ENCODE results near the gene OGDH.

The OGDH gene

GRCh38 chr7:44618753-44619152, 12.3 kb downstream of the OGDH start:
- DNase-seq (ENCODE audit: low spot score): no peak

- DNase-seq (ENCODE audit: low spot score): no peak
These were observed 14.8 kb downstream of the OGDH start for GRCh38 chr7:44621034-44621749.

GRCh38 chr7:44621750-44622103, 15.3 kb downstream of the OGDH start:
- DNase-seq (ENCODE audit: low spot score): no peak

- no peak for DNase-seq (ENCODE audit: low spot score)
These were observed 16.1 kb downstream of the OGDH start for GRCh38 chr7:44622342-44623151.

GRCh38 chr7:44624318-44624717, 17.9 kb downstream of the OGDH start:
- DNase-seq (ENCODE audit: low spot score): no peak

GRCh38 chr7:44625526-44626471, 19.4 kb downstream of the OGDH start:
- DNase-seq (ENCODE audit: low spot score): no peak

- DNase-seq (ENCODE audit: low spot score): no peak
These were observed 20.2 kb downstream of the OGDH start for GRCh38 chr7:44626620-44627019.

- no peak for DNase-seq (ENCODE audit: low spot score)
These were observed 23.5 kb downstream of the OGDH start for GRCh38 chr7:44629829-44630522.

- no peak for DNase-seq (ENCODE audit: low spot score)
These were observed 24.5 kb downstream of the OGDH start for GRCh38 chr7:44630792-44631457.

- no peak for DNase-seq (ENCODE audit: low spot score)
These were observed 25.2 kb downstream of the OGDH start for GRCh38 chr7:44631458-44632115.

GRCh38 chr7:44632196-44632595, 25.8 kb downstream of the OGDH start:
- no peak for DNase-seq (ENCODE audit: low spot score)

GRCh38 chr7:44633254-44634186, 27.1 kb downstream of the OGDH start:
- DNase-seq (ENCODE audit: low spot score): no peak

GRCh38 chr7:44634187-44634838, 27.9 kb downstream of the OGDH start:
- DNase-seq (ENCODE audit: low spot score): no peak

GRCh38 chr7:44634839-44635591, 28.6 kb downstream of the OGDH start:
- no peak for DNase-seq (ENCODE audit: low spot score)

GRCh38 chr7:44636041-44636584, 29.7 kb downstream of the OGDH start:
- DNase-seq (ENCODE audit: low spot score): no peak

- no peak for DNase-seq (ENCODE audit: low spot score)
These were observed 30.5 kb downstream of the OGDH start for GRCh38 chr7:44636926-44637325.

- no peak for DNase-seq (ENCODE audit: low spot score)
These were observed 31.6 kb downstream of the OGDH start for GRCh38 chr7:44637788-44638594.
